H1 (cell line): ENCODE data around the gene ERCC1.

Experiments
- EZH2 ChIP-seq: fragments of 200-600 bp; sonication (generic); IDR thresholded peaks from 2 replicates; pipeline ENCODE4 v1.7.1; 2012; ENCODE audit warnings: low read depth, mild to moderate bottlenecking, moderate library complexity, low read length, inconsistent platforms; ENCODE audit not compliant: severe bottlenecking
- NRF1 ChIP-seq: IDR thresholded peaks from 2 replicates; pipeline ENCODE4 v1.6.1; 2011; ENCODE audit warnings: mild to moderate bottlenecking, low read depth, low read length, improper control_type of control experiment
- POLR2A ChIP-seq, 2 experiments: IDR thresholded peaks; 1 replicate in 1 of 2; 2 replicates in 1 of 2; pipeline ENCODE4 v1.6.1; 2011; ENCODE audit warnings: low read depth in 2 of 2, low read length in 2 of 2, mild to moderate bottlenecking in 2 of 2; ENCODE audit errors: control extremely low read depth in 1 of 2
- YY1 ChIP-seq: IDR thresholded peaks from 2 replicates; pipeline ENCODE4 v1.6.1; 2011; ENCODE audit warnings: low read depth, mild to moderate bottlenecking, low read length

DNA sequence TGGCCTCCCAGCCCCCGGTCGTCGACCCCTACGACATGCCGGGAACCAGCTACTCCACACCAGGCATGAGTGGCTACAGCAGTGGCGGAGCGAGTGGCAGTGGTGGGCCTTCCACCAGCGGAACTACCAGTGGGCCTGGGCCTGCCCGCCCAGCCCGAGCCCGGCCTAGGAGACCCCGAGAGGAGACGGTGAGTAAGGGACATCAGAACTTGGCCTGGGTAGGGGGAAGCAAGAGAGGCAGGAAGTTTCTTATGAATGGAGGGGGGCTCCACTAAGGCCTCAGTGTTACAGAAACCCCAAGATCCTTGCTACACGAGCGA, 47.0 kb upstream of the ERCC1 start:
- TF ChIP-seq EZH2 (no peak), YY1 (no peak), POLR2A (IDR thresholded peaks at IDR 0.05; ENCODE audit: control extremely low read depth in 1 of 2, low read depth in 2 of 2, low read length in 2 of 2) (no peak), NRF1 (no peak)
